ENCODE data around the gene IZUMO1.

DNA sequence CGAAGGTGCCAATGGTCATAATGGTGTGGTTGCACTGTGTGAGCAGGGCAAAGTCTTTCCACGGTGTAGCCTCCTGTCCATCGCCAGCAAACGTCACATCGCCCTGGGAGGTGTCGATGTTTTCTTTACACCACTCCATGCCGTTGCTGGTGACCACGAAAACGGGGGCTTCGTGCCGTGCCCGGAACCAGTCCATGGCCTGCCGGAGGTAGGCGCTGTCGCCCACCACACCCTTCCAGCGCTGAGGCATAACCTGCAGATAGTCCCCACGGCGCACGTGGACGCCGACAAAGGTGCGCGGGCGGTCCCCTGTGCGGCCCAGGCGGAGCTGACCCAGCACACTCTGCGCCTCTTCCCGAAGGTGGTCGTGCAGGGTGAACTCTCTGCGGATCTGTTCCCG lies 3.6 kb upstream of the IZUMO1 start:
- TF ChIP-seq, protein P1, sequence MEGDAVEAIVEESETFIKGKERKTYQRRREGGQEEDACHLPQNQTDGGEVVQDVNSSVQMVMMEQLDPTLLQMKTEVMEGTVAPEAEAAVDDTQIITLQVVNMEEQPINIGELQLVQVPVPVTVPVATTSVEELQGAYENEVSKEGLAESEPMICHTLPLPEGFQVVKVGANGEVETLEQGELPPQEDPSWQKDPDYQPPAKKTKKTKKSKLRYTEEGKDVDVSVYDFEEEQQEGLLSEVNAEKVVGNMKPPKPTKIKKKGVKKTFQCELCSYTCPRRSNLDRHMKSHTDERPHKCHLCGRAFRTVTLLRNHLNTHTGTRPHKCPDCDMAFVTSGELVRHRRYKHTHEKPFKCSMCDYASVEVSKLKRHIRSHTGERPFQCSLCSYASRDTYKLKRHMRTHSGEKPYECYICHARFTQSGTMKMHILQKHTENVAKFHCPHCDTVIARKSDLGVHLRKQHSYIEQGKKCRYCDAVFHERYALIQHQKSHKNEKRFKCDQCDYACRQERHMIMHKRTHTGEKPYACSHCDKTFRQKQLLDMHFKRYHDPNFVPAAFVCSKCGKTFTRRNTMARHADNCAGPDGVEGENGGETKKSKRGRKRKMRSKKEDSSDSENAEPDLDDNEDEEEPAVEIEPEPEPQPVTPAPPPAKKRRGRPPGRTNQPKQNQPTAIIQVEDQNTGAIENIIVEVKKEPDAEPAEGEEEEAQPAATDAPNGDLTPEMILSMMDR (IDR thresholded peaks at IDR 0.05) = no peak
- TF ChIP-seq POLR2A (IDR thresholded peaks at IDR 0.05) = no peak

All from Peyer's patch (tissue), 4 donors.